Right lobe of liver (tissue), 6 donors: ENCODE data around the gene ALDH4A1. TPM values are rescaled to one million over a fixed set of nuclear protein-coding genes. Genes with fewer than 3 reads are reported as not detected.

Source experiments
- ATAC-seq, 4 donors: fragments of 200-7000 bp; cut with Tn5 transposase; one replicate each; pipeline ENCODE4 v1.9.1; 2020; ENCODE audit warnings: mild to moderate bottlenecking in 4 of 4, moderate library complexity in 4 of 4
- DNase-seq, 3 donors: peaks; one replicate each; pipeline ENCODE4 v3.0.0-alpha.2; 2020
- H3K27ac ChIP-seq, 3 donors: fragments of 200-600 bp; one replicate each; pipeline ENCODE4 v1.8.0; 2022
- H3K27me3 ChIP-seq, 2 donors: fragments of 200-600 bp; one replicate each; pipeline ENCODE4 v1.8.0; 2022
- H3K36me3 ChIP-seq, 4 donors: fragments of 200-600 bp; sonication (generic) in 1 of 4; one replicate each; pipeline versions ENCODE4 v1.5.1 to v1.8.0; 2017 to 2022; ENCODE audit warnings: control low read depth in 1 of 4
- H3K4me1 ChIP-seq, 4 donors: fragments of 200-600 bp; sonication (generic) in 1 of 4; one replicate each; pipeline versions ENCODE4 v1.5.1 to v1.8.0; 2017 to 2022; ENCODE audit warnings: control low read depth in 1 of 4
- H3K4me3 ChIP-seq, 3 donors: fragments of 200-600 bp; one replicate each; pipeline ENCODE4 v1.8.0; 2022
- H3K9me3 ChIP-seq, 4 donors: fragments of 200-600 bp; sonication (generic) in 1 of 4; one replicate each; pipeline versions ENCODE4 v1.5.1 to v1.8.0; 2017 to 2022; ENCODE audit warnings: control low read depth in 1 of 4
- CTCF ChIP-seq, 4 donors: fragments of 200-600 bp in 3 of 4; fragments of 450-650 bp in 1 of 4; IDR thresholded peaks; one replicate each; pipeline versions ENCODE4 v1.5.1 to v1.8.0; 2016 to 2022; ENCODE audit warnings: antibody characterized with exemption in 4 of 4, mild to moderate bottlenecking in 2 of 4
- POLR2A ChIP-seq: fragments of 450-650 bp; IDR thresholded peaks from one replicate; pipeline ENCODE4 v1.6.1; 2017; ENCODE audit warnings: antibody characterized with exemption, mild to moderate bottlenecking
- WGBS: methylation state at CpG from one replicate; pipeline ENCODE4 v1.1.6; 2018; ENCODE audit warnings: low coverage, low lambda C conversion rate; ENCODE audit not compliant: insufficient coverage; ENCODE audit errors: missing lambda C conversion rate; 5-methylcytosine and 5-hydroxymethylcytosine counted together
- intact Hi-C, 2 donors: fragments of 100-400 bp; cut with DNase I; formaldehyde crosslinking; loops; one replicate each; pipeline versions ENCODE4 v1.11.2 to v1.14.1; 2022
- total RNA-seq, 6 experiments: library from RNA; depleted of rRNA in 2 of 6; stranded (reverse); fragments of >200 nt in 2 of 6; fragmentation: NEBNext Ultra II Directional in 3 of 6; extraction: Animal tissue kit (Norgen Biotek cat#: 25700) in 3 of 6; gene quantifications; one replicate each; pipeline versions ENCODE4 v1.1.0 to v1.2.4, GENCODE V29; 2016 to 2023
- donor health status: DM: no; HTN: yes; CAD: no.
- donor health status: DM: no; HTN: no; CAD: no.
- donor health status: DM: no; HTN: no; CAD: no.
- donor health status: DM: no; HTN: yes; CAD: no.
- donor health status: DM: no; HTN: yes; CAD: no.

ALDH4A1 gene
- total RNA-seq, 6 experiments from 2014 or later: 218 to 364 (median 265) TPM

DNA sequence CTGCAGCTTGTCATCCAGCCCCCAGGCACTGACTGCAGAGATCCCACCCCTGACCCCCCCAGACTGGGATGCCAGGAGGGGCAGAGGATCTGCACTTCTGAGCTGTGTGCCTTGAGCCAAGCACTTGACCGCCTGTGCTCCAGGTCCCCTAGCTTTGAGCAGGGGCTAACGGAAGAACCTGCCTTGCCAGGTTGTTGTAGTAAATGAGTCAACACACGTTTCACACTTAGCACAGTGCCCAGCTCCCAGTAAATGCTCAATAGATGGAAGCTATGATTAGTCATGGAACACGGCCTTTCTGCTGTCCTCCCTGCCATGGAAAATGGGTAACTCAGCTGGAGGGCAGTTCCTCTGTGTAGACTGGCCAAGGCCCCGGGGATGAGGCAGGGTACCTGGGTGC lies 30.0 kb upstream of the ALDH4A1 start:
- H3K36me3 ChIP-seq: no peaks in the 10 kb centered on the region
- intact Hi-C loops: no loop called here
- peaks cover 0 to 11% (median 0%) of the 10 kb centered on the region in 4 donors for H3K4me1 ChIP-seq
- WGBS: no CpG with 5 or more reads among the region's 5 CpGs
- no peaks in the 10 kb centered on the region for H3K27me3 ChIP-seq
- DNase-seq (no peak), ATAC-seq (no peak)
- H3K27ac ChIP-seq: no peak overlapping the region
- TF ChIP-seq POLR2A: no peak
- no peaks in the 10 kb centered on the region for H3K9me3 ChIP-seq
- H3K4me3 ChIP-seq: no peak overlapping the region

DNA sequence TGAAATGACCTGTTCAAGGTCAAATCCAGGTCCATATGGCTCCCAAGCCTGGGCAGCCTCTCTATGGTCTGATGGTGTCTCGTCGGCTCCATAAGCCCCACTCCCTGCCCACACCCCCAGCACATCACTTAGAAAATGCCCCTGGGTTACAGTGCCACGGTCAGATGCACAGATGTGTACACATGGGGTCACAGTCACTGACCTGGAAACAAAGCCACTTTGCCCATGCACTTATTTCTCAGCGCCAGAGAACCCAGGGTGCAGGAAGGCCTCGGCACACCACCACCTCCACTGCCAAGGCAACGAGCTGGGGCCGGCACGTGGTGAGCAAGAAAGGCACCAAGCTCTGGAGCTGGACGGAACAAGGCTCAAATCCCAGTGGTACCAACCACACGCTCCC lies 29.4 kb upstream of the ALDH4A1 start:
- peaks cover 0 to 4% (median 0%) of the 10 kb centered on the region in 4 donors for H3K4me1 ChIP-seq
- H3K27me3 ChIP-seq: no peaks in the 10 kb centered on the region
- H3K4me3 ChIP-seq: no peak overlapping the region
- no CpG with 5 or more reads among the region's 10 CpGs for WGBS
- no peaks in the 10 kb centered on the region for H3K9me3 ChIP-seq
- no peaks in the 10 kb centered on the region for H3K36me3 ChIP-seq
- intact Hi-C loops: no loop called here
- no peak for TF ChIP-seq CTCF (IDR thresholded peaks at IDR 0.05)
- DNase-seq: no peak
- no peak for ATAC-seq
- H3K27ac ChIP-seq: no peak overlapping the region

GRCh38 chr1:18929686-18930085 lies 27.3 kb upstream of the ALDH4A1 start:
- H3K4me1 ChIP-seq: no peaks in the 10 kb centered on the region
- no peaks in the 10 kb centered on the region for H3K36me3 ChIP-seq
- no peaks in the 10 kb centered on the region for H3K9me3 ChIP-seq
- no peak overlapping the region for H3K4me3 ChIP-seq
- 77% methylated on average over 3 of the region's 7 CpGs for WGBS
- no peaks in the 10 kb centered on the region for H3K27me3 ChIP-seq
- DNase-seq: no peak
- no peak for ATAC-seq
- intact Hi-C loops: no loop called here
- no peak overlapping the region for H3K27ac ChIP-seq
- TF ChIP-seq POLR2A (no peak), CTCF (IDR thresholded peaks at IDR 0.05) (no peak)

DNA sequence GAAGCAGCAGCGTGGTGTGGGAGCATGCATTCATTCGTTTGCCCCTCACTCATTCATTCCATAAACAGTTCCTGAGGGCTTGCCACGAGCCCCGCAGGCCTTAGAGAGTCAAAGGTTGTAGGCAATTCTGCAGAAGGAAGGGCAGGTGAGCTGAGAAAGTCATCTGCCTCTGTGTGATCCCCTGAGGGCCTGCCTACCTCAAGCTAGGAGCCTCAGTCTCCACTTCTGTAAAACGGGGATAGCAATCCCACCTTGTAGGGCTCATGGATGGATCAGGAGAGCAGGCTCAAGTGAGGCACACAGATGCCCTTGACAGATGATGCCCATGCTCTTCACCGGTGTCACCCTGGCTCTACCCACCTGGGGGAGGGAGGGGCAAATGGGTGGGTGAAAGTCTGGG lies 26.6 kb upstream of the ALDH4A1 start:
- no peak for DNase-seq
- H3K27me3 ChIP-seq: no peaks in the 10 kb centered on the region
- no peaks in the 10 kb centered on the region for H3K4me1 ChIP-seq
- no peak for TF ChIP-seq POLR2A
- H3K4me3 ChIP-seq: no peak overlapping the region
- H3K27ac ChIP-seq: no peak overlapping the region
- WGBS: 67% methylated on average over 1 of the region's 6 CpGs
- H3K36me3 ChIP-seq: no peaks in the 10 kb centered on the region
- no peaks in the 10 kb centered on the region for H3K9me3 ChIP-seq
- no peak for ATAC-seq
- intact Hi-C loops: no loop called here

DNA sequence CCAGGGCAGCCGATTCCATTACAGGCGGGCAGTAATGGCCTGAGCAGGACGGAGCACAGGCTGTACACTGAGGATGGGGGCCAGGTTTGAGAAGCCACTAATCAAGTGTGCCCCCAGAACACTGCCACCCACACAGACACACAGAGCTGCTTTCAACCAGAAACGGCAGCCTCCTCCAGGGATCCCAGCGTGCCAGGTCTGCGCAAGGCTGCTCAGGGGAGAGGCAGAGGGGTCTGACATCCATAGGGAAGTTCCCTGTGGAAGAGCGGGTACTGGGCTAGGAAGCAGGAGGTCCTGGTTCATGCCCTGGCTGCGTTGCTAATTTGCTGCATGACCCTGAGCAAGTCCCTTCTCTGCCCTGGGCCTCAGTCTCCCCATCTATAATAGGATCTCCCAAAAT lies 26.1 kb upstream of the ALDH4A1 start:
- intact Hi-C loops: no loop called here
- H3K27me3 ChIP-seq: no peaks in the 10 kb centered on the region
- TF ChIP-seq CTCF (IDR thresholded peaks at IDR 0.05): no peak
- TF ChIP-seq POLR2A: no peak
- DNase-seq (no peak), ATAC-seq (no peak)
- H3K4me1 ChIP-seq: no peaks in the 10 kb centered on the region
- H3K36me3 ChIP-seq: no peaks in the 10 kb centered on the region
- no peak overlapping the region for H3K4me3 ChIP-seq
- 100% methylated on average over 1 of the region's 8 CpGs for WGBS
- no peak overlapping the region for H3K27ac ChIP-seq
- H3K9me3 ChIP-seq: no peaks in the 10 kb centered on the region
